Neural cell (in vitro differentiated cells): ENCODE data around the gene BCL2L15. TPM values are rescaled to one million over a fixed set of nuclear protein-coding genes. Genes with fewer than 3 reads are reported as not detected.

Source experiments
- H2AFZ ChIP-seq: fragments of 200-600, 300-800 bp; sonication (generic), shearing (Covaris generic); 2 replicates; pipeline ENCODE4 v1.6.0; 2014; ENCODE audit warnings: low read depth, mild to moderate bottlenecking, antibody characterized with exemption, low read length, moderate library complexity
- H3F3A ChIP-seq: fragments of 200-600 bp; shearing (Covaris generic); 2 replicates; pipeline ENCODE4 v1.6.1; 2016; ENCODE audit warnings: mild to moderate bottlenecking, moderate library complexity, mixed read lengths, antibody characterized with exemption, low read length; ENCODE audit not compliant: insufficient read depth, poor library complexity, severe bottlenecking
- H3K27ac ChIP-seq: fragments of 200-600, 300-800 bp; sonication (generic), shearing (Covaris generic); 2 replicates; pipeline ENCODE4 v1.5.1; 2014; ENCODE audit warnings: mild to moderate bottlenecking, low read length, moderate library complexity
- H3K27me3 ChIP-seq: fragments of 300-800, 200-600 bp; sonication (generic), shearing (Covaris generic); 2 replicates; pipeline ENCODE4 v1.6.0; 2014; ENCODE audit warnings: mild to moderate bottlenecking, low read depth, low read length, moderate library complexity; ENCODE audit not compliant: insufficient read depth
- H3K36me3 ChIP-seq: fragments of 300-800, 200-600 bp; sonication (generic), shearing (Covaris generic); 2 replicates; pipeline ENCODE4 v1.5.1; 2014; ENCODE audit warnings: mild to moderate bottlenecking, antibody characterized with exemption, low read length, moderate library complexity; ENCODE audit not compliant: insufficient read depth
- H3K4me2 ChIP-seq: fragments of 300-800, 200-600 bp; sonication (generic), shearing (Covaris generic); 2 replicates; pipeline ENCODE4 v1.6.0; 2014; ENCODE audit warnings: mild to moderate bottlenecking, low read length
- H3K4me3 ChIP-seq: fragments of 300-800, 200-600 bp; sonication (generic), shearing (Covaris generic); 2 replicates; pipeline ENCODE4 v1.5.1; 2014; ENCODE audit warnings: mild to moderate bottlenecking, low read length, moderate library complexity
- H3K79me2 ChIP-seq: fragments of 200-600 bp; shearing (Covaris generic); replicated peaks from 2 replicates; pipeline ENCODE4 v1.6.0; 2014; ENCODE audit warnings: mild to moderate bottlenecking, low read length, moderate library complexity; ENCODE audit not compliant: insufficient read depth
- H3K9ac ChIP-seq: fragments of 300-800, 200-600 bp; sonication (generic), shearing (Covaris generic); 2 replicates; pipeline ENCODE4 v1.6.1; 2016; ENCODE audit warnings: mild to moderate bottlenecking, low read length, mixed read lengths
- H3K9me2 ChIP-seq: fragments of 200-600 bp; shearing (Covaris generic); 2 replicates; pipeline ENCODE4 v1.6.1; 2016; ENCODE audit warnings: mild to moderate bottlenecking, low read length, mixed read lengths; ENCODE audit not compliant: insufficient read depth
- H3K9me3 ChIP-seq: fragments of 200-600, 300-800 bp; sonication (generic), shearing (Covaris generic); 2 replicates; pipeline ENCODE4 v1.6.1; 2016; ENCODE audit warnings: mild to moderate bottlenecking, mixed run types, low read length, moderate library complexity, mixed read lengths
- H4K20me1 ChIP-seq: fragments of 200-600 bp; shearing (Covaris generic); 2 replicates; pipeline ENCODE4 v1.6.1; 2016; ENCODE audit warnings: mild to moderate bottlenecking, mixed run types; ENCODE audit not compliant: insufficient read depth
- CTCF ChIP-seq: fragments of 450-650 bp; IDR thresholded peaks from 2 replicates; pipeline ENCODE4 v1.5.1; 2014; ENCODE audit warnings: antibody characterized with exemption, mild to moderate bottlenecking, moderate library complexity; ENCODE audit not compliant: poor library complexity, severe bottlenecking
- EP300 ChIP-seq: fragments of 450-650 bp; conservative IDR thresholded peaks from 2 replicates; pipeline ENCODE4 v1.6.1; 2014; ENCODE audit warnings: antibody characterized with exemption, mild to moderate bottlenecking, moderate library complexity; ENCODE audit not compliant: poor library complexity, severe bottlenecking
- EZH2 ChIP-seq: fragments of 200-600, 300-800 bp; shearing (Covaris generic), sonication (generic); IDR thresholded peaks from 2 replicates; pipeline ENCODE4 v1.6.1; 2014; ENCODE audit warnings: antibody characterized with exemption, low read length, borderline replicate concordance, mild to moderate bottlenecking; ENCODE audit not compliant: insufficient read depth, poor library complexity, severe bottlenecking
- MXI1 ChIP-seq: fragments of 450-650 bp; conservative IDR thresholded peaks from 2 replicates; pipeline ENCODE4 v1.6.1; 2014; ENCODE audit warnings: antibody characterized with exemption, mild to moderate bottlenecking; ENCODE audit not compliant: poor library complexity, severe bottlenecking
- POLR2AphosphoS5 ChIP-seq: IDR thresholded peaks from 2 replicates; pipeline ENCODE4 v1.6.1; 2012
- RAD21 ChIP-seq: fragments of 450-650 bp; conservative IDR thresholded peaks from 2 replicates; pipeline ENCODE4 v1.6.1; 2014; ENCODE audit warnings: antibody characterized with exemption, mild to moderate bottlenecking, moderate library complexity
- REST ChIP-seq: IDR thresholded peaks from 2 replicates; pipeline ENCODE4 v1.6.1; 2012; ENCODE audit warnings: borderline replicate concordance
- SMC3 ChIP-seq: fragments of 450-650 bp; conservative IDR thresholded peaks from 2 replicates; pipeline ENCODE4 v1.6.1; 2014; ENCODE audit warnings: antibody characterized with exemption, mild to moderate bottlenecking, moderate library complexity; ENCODE audit not compliant: poor library complexity
- TAF1 ChIP-seq: IDR thresholded peaks from 2 replicates; pipeline ENCODE4 v1.6.1; 2012; ENCODE audit warnings: low read depth
- polyA plus RNA-seq: library from polyadenylated mRNA; depleted of rRNA; stranded (reverse); fragments of >200 nt; gene quantifications from 2 replicates; pipeline ENCODE4 v1.2.3, GENCODE V29; 2014

BCL2L15 gene
- polyA plus RNA-seq, 1 donor from 2014 or later = 4.7 TPM

GRCh38 chr1:113930499-113931161, 43.2 kb upstream of the BCL2L15 start:
- no peak for TF ChIP-seq MXI1
- TF ChIP-seq POLR2AphosphoS5 = no peak
- TF ChIP-seq RAD21 = no peak
- no peak for TF ChIP-seq REST
- TF ChIP-seq SMC3 = no peak
- no peak for TF ChIP-seq EZH2
- TF ChIP-seq TAF1 = no peak
- TF ChIP-seq CTCF = no peak
- no peak for TF ChIP-seq EP300
- H3K79me2 ChIP-seq = peaks cover 55% of the 10 kb centered on the region
- H4K20me1 ChIP-seq = no peaks in the 10 kb centered on the region
- H3K4me3 ChIP-seq = peak overlapping the region; percentile 96
- H3K9me2 ChIP-seq = no peaks in the 10 kb centered on the region
- peak overlapping the region; percentile 79 for H3K4me2 ChIP-seq
- H3K27ac ChIP-seq = peak overlapping the region; percentile 94
- no peaks in the 10 kb centered on the region for H3K9me3 ChIP-seq
- H3F3A ChIP-seq = peaks cover 6% of the 10 kb centered on the region
- peak overlapping the region; percentile 81 for H3K9ac ChIP-seq
- H3K27me3 ChIP-seq = no peaks in the 10 kb centered on the region
- peak overlapping the region; percentile 21 for H2AFZ ChIP-seq
- no peaks in the 10 kb centered on the region for H3K36me3 ChIP-seq

- Histone ChIP-seq H3K27ac (peak overlapping the region; percentile 94), H2AFZ (peak overlapping the region; percentile 21), H3K36me3 (no peaks in the 10 kb centered on the region), H3K4me2 (peak overlapping the region; percentile 79), H3K9me2 (no peaks in the 10 kb centered on the region), H3K79me2 (peaks cover 48% of the 10 kb centered on the region), H3F3A (peaks cover 6% of the 10 kb centered on the region), H3K27me3 (no peaks in the 10 kb centered on the region), H4K20me1 (no peaks in the 10 kb centered on the region), H3K9me3 (no peaks in the 10 kb centered on the region), H3K4me3 (peak overlapping the region; percentile 96), H3K9ac (peak overlapping the region; percentile 81)
- TF ChIP-seq MXI1 = peak; percentile 10
- no peak for TF ChIP-seq SMC3
These were observed 42.5 kb upstream of the BCL2L15 start for GRCh38 chr1:113929750-113930498.
